NCI-H446 treated with DMSO at 0.1 percent for 48 hours (cell line): ENCODE measurements around the gene LRMDA.

Source experiments
- DNase-seq: peaks from one replicate; lab custom pipeline; 2025; lab: John Stamatoyannopoulos, UW

The LRMDA gene

GRCh38 chr10:76210211-76210610 is 778.8 kb downstream of the LRMDA start:
- DNase-seq = no peak

- no peak for DNase-seq
These were observed 780.3 kb downstream of the LRMDA start for GRCh38 chr10:76211691-76212090.

GRCh38 chr10:76213876-76214275 is 782.5 kb downstream of the LRMDA start:
- DNase-seq = no peak

- no peak for DNase-seq
These were observed 786.6 kb downstream of the LRMDA start for GRCh38 chr10:76218035-76218434.

- DNase-seq = no peak
These were observed 797.9 kb downstream of the LRMDA start for GRCh38 chr10:76229341-76229740.

- DNase-seq = no peak
These were observed 799.5 kb downstream of the LRMDA start for GRCh38 chr10:76230921-76231285.

- no peak for DNase-seq
These were observed 800.0 kb downstream of the LRMDA start for GRCh38 chr10:76231286-76231934.

GRCh38 chr10:76234499-76235226 is 803.2 kb downstream of the LRMDA start:
- DNase-seq = no peak

- no peak for DNase-seq
These were observed 804.9 kb downstream of the LRMDA start for GRCh38 chr10:76236356-76236755.

- DNase-seq = no peak
These were observed 811.5 kb downstream of the LRMDA start for GRCh38 chr10:76242956-76243355.

- no peak for DNase-seq
These were observed 812.8 kb downstream of the LRMDA start for GRCh38 chr10:76244061-76244686.

- DNase-seq = no peak
These were observed 814.6 kb downstream of the LRMDA start for GRCh38 chr10:76245951-76246495.

- no peak for DNase-seq
These were observed 817.3 kb downstream of the LRMDA start for GRCh38 chr10:76248649-76249200.

GRCh38 chr10:76251841-76252671 is 820.6 kb downstream of the LRMDA start:
- peak; percentile 31 for DNase-seq

GRCh38 chr10:76252733-76253132 is 821.3 kb downstream of the LRMDA start:
- DNase-seq = no peak

GRCh38 chr10:76255241-76255640 is 823.8 kb downstream of the LRMDA start:
- DNase-seq = no peak

- DNase-seq = no peak
These were observed 826.4 kb downstream of the LRMDA start for GRCh38 chr10:76257816-76258215.

GRCh38 chr10:76265441-76266113 is 834.2 kb downstream of the LRMDA start:
- DNase-seq = no peak

- DNase-seq = no peak
These were observed 837.1 kb downstream of the LRMDA start for GRCh38 chr10:76268530-76268929.

- no peak for DNase-seq
These were observed 837.5 kb downstream of the LRMDA start for GRCh38 chr10:76268954-76269353.

- DNase-seq = no peak
These were observed 839.0 kb downstream of the LRMDA start for GRCh38 chr10:76270464-76270863.
